Embryonic facial prominence (tissue), 1 donor: ENCODE data around the gene SRY.
"Not testable (repeated sequence)": the region's sequence is repeated elsewhere in the genome, so short reads cannot be mapped to it uniquely, and the experiment has no call there.

Experiments
- DNase-seq: peaks from one replicate; pipeline ENCODE4 v3.0.0-alpha.2; 2016; ENCODE audit errors: extremely low spot score

The SRY gene

GRCh38 chrY:2787600-2787999 is at the start of gene SRY:
Gene SRY, minus strand, starts transcription at chrY:2787682. Its CDS starts 79 bp downstream, at chrY:2787603.
- DNase-seq: no peak

GRCh38 chrY:2837078-2837477 is 49.6 kb upstream of the SRY start:
- no peak for DNase-seq

- no peak for DNase-seq
Observed at GRCh38 chrY:2835230-2835629, 47.7 kb upstream of the SRY start.

GRCh38 chrY:2828497-2828896 is 41.0 kb upstream of the SRY start:
- DNase-seq: no peak

- DNase-seq: no peak
Observed at GRCh38 chrY:2824471-2824870, 37.0 kb upstream of the SRY start.

- not testable (repeated sequence) for DNase-seq
Observed at GRCh38 chrY:2817146-2817896, 29.8 kb upstream of the SRY start.

- no peak for DNase-seq
Observed at GRCh38 chrY:2800246-2800645, 12.8 kb upstream of the SRY start.

- DNase-seq: no peak
Observed at GRCh38 chrY:2797991-2798390, 10.5 kb upstream of the SRY start.

- DNase-seq: no peak
Observed at GRCh38 chrY:2796977-2797523, 9.6 kb upstream of the SRY start.

- no peak for DNase-seq
Observed at GRCh38 chrY:2789756-2790155, 2.3 kb upstream of the SRY start.

- no peak for DNase-seq
Observed at GRCh38 chrY:2786876-2787512, 488 bp downstream of the SRY start.
